ENCODE data around the gene KANK4. TPM values are rescaled to one million over a fixed set of nuclear protein-coding genes. Genes with fewer than 3 reads are reported as not detected.

The KANK4 gene
- total and polyA plus RNA-seq, 2 of the 8 experiments (the other 6 are each of a cell fraction or from before 2014, with no cell fraction given) = 0.22 to 0.26 TPM

GRCh38 chr1:62333441-62333840 lies 14.2 kb upstream of the KANK4 start (continued):
- TF ChIP-seq CHD7 (IDR thresholded peaks at IDR 0.05; ENCODE audit: insufficient replicate concordance, low read length) = no peak
- TF ChIP-seq GABPA (IDR thresholded peaks at IDR 0.05; ENCODE audit: borderline replicate concordance, insufficient read depth, low read length) = no peak
- no peak for TF ChIP-seq CREB1 (IDR thresholded peaks at IDR 0.05)
- no peak for TF ChIP-seq JUN (IDR thresholded peaks at IDR 0.05; ENCODE audit: low read depth, low read length)
- no peak for TF ChIP-seq BRCA1 (IDR thresholded peaks at IDR 0.05; ENCODE audit: low read depth, low read length)
- no peak for TF ChIP-seq TAF1 (IDR thresholded peaks at IDR 0.05; ENCODE audit: low read depth, low read length)
- TF ChIP-seq MAX (IDR thresholded peaks at IDR 0.05) = no peak
- no peak for TF ChIP-seq CHD1 (IDR thresholded peaks at IDR 0.05; ENCODE audit: low read depth, low read length)

Measured in H1 (cell line).